ENCODE data around the gene CCKAR. TPM values are rescaled to one million over a fixed set of nuclear protein-coding genes. Genes with fewer than 3 reads are reported as not detected.

CCKAR gene
- total and polyA plus RNA-seq, 10 of the 15 experiments (the other 5 are each of a cell fraction or from before 2014, with no cell fraction given): not detected

- ChIA-PET SMC1A (ENCODE audit: uncharacterized antibody, unreplicated experiment) (interaction anchor here (1.0 to 2.3 kb wide), 5 partner anchors 20 to 550 kb away, joined by 3 to 7 read pairs (median 4); no protein-coding TSS in a partner anchor), CTCF (interaction anchor here (1.0 to 7.1 kb wide), 5 partner anchors 8 to 589 kb away, joined by 3 to 78 read pairs (median 3); no protein-coding TSS in a partner anchor), POLR2A (interaction anchor here (0.7 kb wide), 1 partner anchor 756 kb away, joined by 3 read pairs; no protein-coding TSS in a partner anchor), RAD21 (ENCODE audit: unreplicated experiment) (interaction anchor here (0.7 to 1.3 kb wide), 5 partner anchors 44 to 430 kb away, joined by 3 to 5 read pairs (median 3); no protein-coding TSS in a partner anchor)
- no peak for DNase-seq (ENCODE audit: low read depth, low spot score)
- Histone ChIP-seq H3K79me2 (ENCODE audit: control insufficient read depth, insufficient read depth, low read length) (no peaks in the 10 kb centered on the region), H3K4me2 (ENCODE audit: control insufficient read depth, insufficient read depth) (no peak overlapping the region), H3K27ac (ENCODE audit: control insufficient read depth, insufficient read depth) (no peak overlapping the region), H4K20me1 (ENCODE audit: control insufficient read depth, insufficient read depth) (no peaks in the 10 kb centered on the region), H3K4me3 (no peak overlapping the region), H3K9me3 (replicated peaks; ENCODE audit: control insufficient read depth, insufficient read depth, low read length) (no peaks in the 10 kb centered on the region), H3K4me1 (ENCODE audit: control insufficient read depth, insufficient read depth, low read length) (no peaks in the 10 kb centered on the region; the same call in 1 of the 2 replicates), H3K27me3 (replicated peaks in 1 of 2; ENCODE audit: control insufficient read depth in 2 of 2, insufficient read depth in 2 of 2, low read length in 1 of 2) (no peaks in the 10 kb centered on the region), H3K36me3 (ENCODE audit: control insufficient read depth in 2 of 2, insufficient read depth in 2 of 2, low read length in 1 of 2) (no peaks in the 10 kb centered on the region), H2AFZ (ENCODE audit: control insufficient read depth, low read depth, low read length) (no peak overlapping the region), H3K9ac (ENCODE audit: control insufficient read depth, insufficient read depth, low read length) (no peak overlapping the region)
- no TSS peak for BruUV-seq (replicated peaks)
- ATAC-seq: no peak
- intact Hi-C loops (cut with micrococcal nuclease; ENCODE audit: unreplicated experiment): loop anchor here (2.0 to 5.0 kb wide), 3 partner anchors 261 to 551 kb away; partner anchors contain the start of gene STIM2
- no peak for TF ChIP-seq SMC3 (IDR thresholded peaks at IDR 0.05; ENCODE audit: borderline replicate concordance, low read length)
- in situ Hi-C loops (cut with MboI): loop anchor here (5.0 kb wide), 1 partner anchor 547 kb away; no protein-coding TSS in a partner anchor
- FAIRE-seq: no peak
- 46% methylated on average over 13 of the region's 13 CpGs for WGBS (ENCODE audit: insufficient coverage, insufficient replicate concordance, low lambda C conversion rate, missing lambda C conversion rate)
Measured at GRCh38 chr4:26459756-26460530, 30.3 kb downstream of the CCKAR start.

GRCh38 chr4:26459054-26459755 is 31.1 kb downstream of the CCKAR start:
- ChIA-PET CTCF (interaction anchor here (0.6 to 7.1 kb wide), 10 partner anchors 32 to 549 kb away, joined by 3 to 78 read pairs (median 4); no protein-coding TSS in a partner anchor), SMC1A (ENCODE audit: uncharacterized antibody, unreplicated experiment) (interaction anchor here (0.6 to 1.5 kb wide), 5 partner anchors 204 to 550 kb away, joined by 3 to 6 read pairs (median 4); no protein-coding TSS in a partner anchor), RAD21 (ENCODE audit: unreplicated experiment) (interaction anchor here (0.9 to 1.3 kb wide), 3 partner anchors 43 to 429 kb away, joined by 3 to 5 read pairs (median 3); no protein-coding TSS in a partner anchor), POLR2A (no interaction called here)
- peak; percentile 90 for ATAC-seq
- no peaks in the 10 kb centered on the region for H3K27me3 ChIP-seq (replicated peaks in 1 of 2; ENCODE audit: control insufficient read depth in 2 of 2, insufficient read depth in 2 of 2, low read length in 1 of 2)
- no TSS peak for BruUV-seq (replicated peaks)
- no peak overlapping the region for H3K27ac ChIP-seq (ENCODE audit: control insufficient read depth, insufficient read depth)
- H3K9ac ChIP-seq (ENCODE audit: control insufficient read depth, insufficient read depth, low read length): no peak overlapping the region
- no peak overlapping the region for H2AFZ ChIP-seq (ENCODE audit: control insufficient read depth, low read depth, low read length)
- no peak overlapping the region for H3K4me2 ChIP-seq (ENCODE audit: control insufficient read depth, insufficient read depth)
- 15% methylated on average over 19 of the region's 19 CpGs for WGBS (ENCODE audit: insufficient coverage, insufficient replicate concordance, low lambda C conversion rate, missing lambda C conversion rate)
- H4K20me1 ChIP-seq (ENCODE audit: control insufficient read depth, insufficient read depth): no peaks in the 10 kb centered on the region
- FAIRE-seq: no peak
- H3K9me3 ChIP-seq (replicated peaks; ENCODE audit: control insufficient read depth, insufficient read depth, low read length): no peaks in the 10 kb centered on the region
- no peaks in the 10 kb centered on the region for H3K79me2 ChIP-seq (ENCODE audit: control insufficient read depth, insufficient read depth, low read length)
- DNase-seq (ENCODE audit: low read depth, low spot score): peak; percentile 26
- intact Hi-C loops (cut with micrococcal nuclease; ENCODE audit: unreplicated experiment) (loop anchor here (2.0 to 5.0 kb wide), 3 partner anchors 262 to 552 kb away; partner anchors contain the start of gene STIM2), in situ Hi-C loops (cut with MboI) (loop anchor here (5.0 kb wide), 1 partner anchor 548 kb away; no protein-coding TSS in a partner anchor)
- peak; percentile 53 to 65 (median 59); a peak in 5 of 6 replicates for TF ChIP-seq CTCF (IDR thresholded peaks at IDR 0.05 in 2 of 3, conservative IDR thresholded peaks at IDR 0.05 in 1 of 3; ENCODE audit: control insufficient read depth in 2 of 3, extremely low read depth in 1 of 3, insufficient read depth in 1 of 3, low read depth in 3 of 3, low read length in 3 of 3)
- TF ChIP-seq RAD21 (IDR thresholded peaks at IDR 0.05; ENCODE audit: insufficient read depth, low read depth, low read length): peak; percentile 76
- peak; percentile 72; the same call in 1 of the 2 replicates for TF ChIP-seq SMC3 (IDR thresholded peaks at IDR 0.05; ENCODE audit: borderline replicate concordance, low read length)
- TF ChIP-seq REST (IDR thresholded peaks at IDR 0.05; ENCODE audit: low read depth, low read length): no peak
- TF ChIP-seq MEF2B (IDR thresholded peaks at IDR 0.05; ENCODE audit: partially characterized antibody, poor library complexity, severe bottlenecking): no peak
- H3K4me1 ChIP-seq (ENCODE audit: control insufficient read depth, insufficient read depth, low read length): no peaks in the 10 kb centered on the region; the same call in 1 of the 2 replicates
- H3K36me3 ChIP-seq (ENCODE audit: control insufficient read depth in 2 of 2, insufficient read depth in 2 of 2, low read length in 1 of 2): no peaks in the 10 kb centered on the region
- no peak overlapping the region for H3K4me3 ChIP-seq

All from GM12878 (cell line).